LoVo (cell line): ENCODE measurements around the gene GAGE10.
"Not testable (repeated sequence)": the region's sequence is repeated elsewhere in the genome, so short reads cannot be mapped to it uniquely, and the experiment has no call there.

ENCODE experiments used
- DNase-seq: peaks from one replicate; pipeline ENCODE4 v3.0.0-alpha.2; 2016; ENCODE audit warnings: low spot score

Gene GAGE10

GRCh38 chrX:49330421-49330820, 27.0 kb downstream of the GAGE10 start:
- not testable (repeated sequence) for DNase-seq

GRCh38 chrX:49331282-49331681, 27.8 kb downstream of the GAGE10 start, which contains the start of gene GAGE13:
GAGE13 (plus strand) TSS chrX:49331582; CDS start chrX:49332738, 1,156 bp downstream.
- DNase-seq, result not testable (repeated sequence)

- not testable (repeated sequence) for DNase-seq
Observed at GRCh38 chrX:49331841-49332240, 28.4 kb downstream of the GAGE10 start.

- DNase-seq, result not testable (repeated sequence)
Observed at GRCh38 chrX:49341449-49341848, 38.0 kb downstream of the GAGE10 start.

GRCh38 chrX:49344496-49345175, 41.2 kb downstream of the GAGE10 start:
- not testable (repeated sequence) for DNase-seq

- not testable (repeated sequence) for DNase-seq
Observed at GRCh38 chrX:49345402-49345801, 42.0 kb downstream of the GAGE10 start.

GRCh38 chrX:49346150-49346549, 42.7 kb downstream of the GAGE10 start:
- not testable (repeated sequence) for DNase-seq
